NCI-H510A treated with DMSO at 0.1 percent for 48 hours (cell line): ENCODE measurements around the gene WNT3A.

Source experiments
- DNase-seq: peaks from one replicate; lab custom pipeline; 2025; lab: John Stamatoyannopoulos, UW

WNT3A gene

DNA sequence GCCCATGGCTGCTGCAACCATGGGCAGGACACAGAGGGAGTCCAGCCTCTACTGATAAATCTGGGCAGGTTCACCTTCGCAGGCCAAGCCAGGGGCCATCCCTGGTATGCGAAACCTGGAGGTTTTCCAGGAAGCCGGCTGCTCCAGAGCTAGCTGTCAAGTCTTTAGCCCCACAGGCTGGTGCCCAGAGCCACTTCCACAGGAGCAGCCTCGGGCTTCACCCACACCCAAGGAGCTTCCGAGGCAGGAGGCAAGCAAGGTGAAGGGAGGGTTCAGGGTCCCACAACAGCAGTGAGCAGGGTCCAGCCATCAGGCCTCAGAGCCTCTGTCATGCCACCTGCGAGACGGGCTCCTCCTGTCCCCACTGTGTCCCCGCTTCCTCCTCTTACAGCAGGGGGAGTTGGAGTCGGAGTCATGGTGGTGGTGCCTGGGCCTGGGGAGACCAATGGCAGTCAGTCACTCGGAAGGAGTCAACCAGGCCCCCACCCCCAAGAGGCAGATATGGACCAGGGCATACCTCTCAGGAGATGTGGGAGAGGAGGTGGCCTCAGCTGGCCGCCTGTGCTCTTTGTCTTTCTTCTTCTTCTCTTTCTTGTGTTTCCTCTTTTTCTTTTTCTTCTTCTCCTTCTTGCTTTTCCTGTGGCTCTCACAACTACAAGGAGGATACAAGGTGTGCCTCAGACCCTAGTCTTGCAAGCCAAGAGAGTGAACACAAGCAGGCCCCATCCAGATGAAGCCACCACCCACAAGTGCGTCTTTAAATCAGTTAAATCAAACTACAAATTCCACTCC lies 94.2 kb downstream of the WNT3A start:
- DNase-seq, result no peak

DNA sequence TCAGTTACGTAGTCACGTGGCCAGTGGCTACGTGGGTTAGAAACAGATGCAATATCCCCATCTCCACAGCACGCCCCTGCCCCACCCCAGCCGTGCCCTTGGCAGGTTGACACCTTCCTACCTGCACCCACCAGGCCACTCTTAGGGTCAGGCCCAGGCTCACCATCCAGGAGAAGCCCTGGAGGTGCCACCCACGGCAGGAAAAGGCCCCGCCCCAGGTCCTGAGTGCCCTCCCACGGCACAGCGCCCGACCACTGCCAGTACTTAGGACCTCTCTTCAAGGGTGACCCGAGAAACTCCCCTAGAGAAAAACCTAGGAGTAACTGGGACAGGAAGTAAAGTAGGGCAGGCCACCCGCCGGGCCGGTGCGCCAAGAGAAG lies 94.8 kb downstream of the WNT3A start:
- no peak for DNase-seq

DNA sequence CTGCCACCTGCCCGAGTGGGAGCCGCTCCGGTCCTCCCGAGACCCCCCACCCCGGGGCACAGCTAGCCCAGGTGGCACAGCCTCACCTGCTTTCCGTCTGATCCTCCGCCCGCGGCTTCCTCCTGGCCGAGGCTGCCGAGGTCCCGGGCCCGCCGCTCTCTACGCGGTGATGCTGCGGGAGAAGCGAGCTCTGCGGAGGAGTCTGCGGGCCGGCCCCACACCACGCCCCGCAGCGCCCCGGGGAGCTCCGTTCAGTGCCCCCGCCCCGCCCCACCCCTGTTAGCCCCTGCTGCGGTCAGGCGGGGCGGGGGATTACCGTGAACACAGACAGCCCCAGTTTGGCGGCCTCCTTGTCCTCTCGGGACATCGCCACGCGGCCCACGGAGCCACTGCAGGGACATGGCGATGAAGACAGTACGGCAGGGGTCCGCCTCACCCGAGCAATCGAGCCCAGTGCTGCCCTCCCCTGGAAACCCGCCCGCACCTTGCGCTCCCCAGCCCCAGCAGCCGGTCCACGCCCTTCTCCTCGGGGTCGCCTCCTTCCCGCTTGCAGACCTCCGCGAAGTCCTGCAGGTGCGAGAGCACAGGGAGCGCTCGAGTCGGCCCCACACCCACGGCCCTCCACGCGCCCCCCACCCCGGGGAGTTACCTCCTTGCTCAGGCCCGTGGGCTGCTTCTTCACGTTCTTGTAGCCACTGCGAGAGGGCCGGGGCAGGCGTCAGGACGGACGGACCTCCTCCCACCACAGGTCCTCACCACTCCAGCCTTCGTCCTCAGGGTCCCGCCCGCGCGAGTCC lies 95.4 kb downstream of the WNT3A start:
- no peak for DNase-seq

DNA sequence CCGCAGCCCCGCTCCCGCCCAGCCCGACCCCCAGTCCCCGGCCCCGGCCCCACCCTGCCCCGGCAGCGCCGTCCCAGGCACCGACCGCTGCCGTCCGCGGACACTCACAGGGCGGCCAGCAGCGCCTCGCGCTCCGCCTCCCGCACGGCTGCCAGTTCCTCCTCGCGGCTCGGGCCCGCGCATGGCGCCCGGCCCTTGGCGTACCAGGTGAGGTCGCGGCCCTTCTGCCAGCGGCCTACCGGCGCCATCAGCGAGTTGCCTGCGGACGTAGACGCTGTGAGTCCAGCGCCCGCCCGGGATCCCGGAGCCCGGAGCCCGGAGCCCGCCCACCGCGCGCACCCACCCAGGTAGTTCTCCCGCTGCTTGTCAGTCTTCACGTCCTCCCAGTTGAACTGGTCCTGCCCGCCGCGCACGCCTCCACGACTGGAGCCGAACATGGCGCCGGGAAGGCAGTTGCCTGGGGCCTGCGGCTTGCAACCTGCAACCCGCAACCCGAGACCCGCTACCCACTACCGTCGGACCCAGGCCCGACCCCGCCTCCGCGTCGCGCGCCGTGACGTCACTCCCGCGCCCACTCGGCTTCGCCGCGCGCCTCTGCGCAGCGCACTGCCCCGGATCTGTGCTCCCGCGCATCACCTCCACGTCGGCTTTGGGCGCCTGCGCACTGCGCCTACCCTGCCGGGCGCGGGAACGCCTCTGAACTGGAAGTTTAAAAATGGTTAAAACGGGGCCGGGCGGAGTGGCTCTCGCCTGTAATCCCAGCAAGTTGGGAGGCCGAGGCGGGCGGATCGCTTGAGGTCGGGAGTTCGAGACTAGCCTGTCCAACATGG lies 96.2 kb downstream of the WNT3A start, which contains the start of gene C1orf35:
Gene C1orf35 (minus strand): TSS at position 535 of the 830 bp plus-strand sequence. CDS start 98 bp downstream, at position 437.
- peak; percentile 90 for DNase-seq

DNA sequence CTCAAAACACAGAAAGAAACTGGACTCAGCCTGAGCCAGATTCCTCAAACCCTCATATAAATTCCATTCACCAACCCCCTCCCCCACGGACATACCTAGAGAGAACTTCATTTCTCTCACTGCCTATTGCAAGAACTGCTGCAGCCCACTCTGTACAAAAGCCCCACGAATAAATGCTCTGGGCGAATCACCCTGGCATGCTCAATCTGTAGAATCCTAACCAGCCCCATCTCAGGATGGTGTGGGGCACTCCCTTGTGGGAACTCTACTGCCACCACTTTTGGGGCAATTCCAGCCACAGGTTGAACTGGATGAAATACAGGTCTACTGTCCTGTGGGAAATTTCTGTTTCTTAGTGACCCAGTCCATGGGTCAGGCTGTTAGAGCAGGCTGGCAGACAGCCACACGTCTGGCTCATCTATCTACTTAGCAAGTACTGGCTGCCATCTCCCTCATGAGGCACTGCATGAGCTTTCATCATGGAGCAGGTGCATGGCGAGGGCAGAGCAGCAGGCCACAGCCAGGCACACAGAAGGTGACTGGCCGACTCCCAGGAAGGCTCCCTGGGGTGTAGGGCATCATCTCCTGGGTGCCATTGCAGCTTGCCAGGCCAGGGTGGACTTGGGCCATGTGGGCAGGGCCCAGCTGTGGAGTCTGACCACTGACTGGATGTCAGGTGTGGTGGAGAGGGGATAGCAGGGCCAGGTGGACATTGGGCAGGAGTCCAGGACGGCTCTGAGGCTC lies 97.9 kb downstream of the WNT3A start:
- DNase-seq, result no peak

DNA sequence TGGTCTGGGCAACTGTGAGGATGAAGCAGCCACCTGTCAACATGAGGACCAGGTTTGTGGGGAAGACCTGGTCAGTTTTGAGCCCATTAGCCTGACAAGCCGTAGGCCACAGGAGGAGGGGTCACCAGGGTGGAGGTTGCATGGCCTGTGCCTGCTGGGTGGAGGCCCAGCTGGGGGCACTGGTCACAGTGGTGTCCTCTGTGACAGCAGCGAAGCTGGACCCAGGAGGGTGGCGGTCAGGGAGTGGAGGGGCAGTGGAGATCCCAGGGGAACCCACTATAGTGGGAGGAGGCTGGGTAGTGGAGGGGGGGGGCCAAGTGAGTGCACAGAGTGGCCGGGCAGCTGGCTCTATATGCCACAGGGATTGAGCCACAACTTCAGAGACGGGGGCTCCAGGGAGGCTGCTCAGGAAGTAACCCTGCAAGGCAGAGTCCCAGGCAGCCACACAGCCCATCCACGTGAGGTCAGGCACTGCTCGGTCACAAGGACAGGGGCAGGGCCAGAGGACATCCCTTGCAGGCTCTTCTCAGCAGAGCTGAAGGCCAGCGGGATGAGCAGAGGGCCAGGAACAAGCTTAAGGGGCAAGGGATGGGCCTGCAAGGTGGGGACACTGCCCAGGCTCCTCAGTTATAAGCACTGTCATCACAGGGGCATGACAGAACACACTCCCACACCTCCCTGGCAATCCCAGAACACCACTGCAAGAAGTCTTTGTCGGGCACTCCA lies 98.6 kb downstream of the WNT3A start:
- DNase-seq, result no peak

DNA sequence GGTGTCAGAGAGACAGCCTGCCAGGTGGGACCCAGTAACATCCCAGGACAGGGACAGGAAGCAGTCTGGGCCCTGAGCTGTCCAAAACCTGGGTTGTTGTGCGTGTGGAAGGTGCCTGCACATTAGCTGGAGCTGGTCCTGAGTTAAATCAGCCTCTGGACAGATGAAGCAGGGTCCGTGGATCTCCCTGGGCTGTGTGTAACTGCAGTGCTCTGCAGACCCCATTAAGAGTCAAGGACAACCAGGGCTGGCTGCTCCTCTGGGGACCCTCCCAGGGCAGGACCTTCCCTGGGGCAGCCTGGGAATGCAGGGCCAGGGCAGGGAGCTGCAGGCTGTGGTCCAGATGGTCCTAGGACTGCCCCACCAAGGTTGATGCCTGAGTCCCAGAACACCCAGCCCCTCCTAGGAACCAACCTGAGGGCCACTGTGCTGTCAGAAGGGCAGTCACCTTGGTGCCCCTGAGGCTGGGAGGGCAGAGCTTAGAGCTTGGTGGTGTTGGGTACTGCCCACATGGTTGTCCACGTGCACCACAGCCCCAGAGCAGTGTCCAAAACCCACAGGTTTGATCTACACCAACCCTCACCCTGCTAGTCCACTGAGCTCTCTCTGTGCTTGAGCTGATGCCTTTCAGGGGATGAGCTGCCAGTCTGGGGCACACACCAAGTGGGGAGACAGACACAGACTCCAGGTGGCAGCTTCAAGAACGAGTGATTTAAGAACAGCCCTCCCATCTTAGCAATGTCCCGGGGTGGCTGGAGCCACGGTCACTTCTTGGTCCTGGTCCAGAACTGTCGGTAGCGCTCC lies 99.4 kb downstream of the WNT3A start:
- DNase-seq, result no peak

DNA sequence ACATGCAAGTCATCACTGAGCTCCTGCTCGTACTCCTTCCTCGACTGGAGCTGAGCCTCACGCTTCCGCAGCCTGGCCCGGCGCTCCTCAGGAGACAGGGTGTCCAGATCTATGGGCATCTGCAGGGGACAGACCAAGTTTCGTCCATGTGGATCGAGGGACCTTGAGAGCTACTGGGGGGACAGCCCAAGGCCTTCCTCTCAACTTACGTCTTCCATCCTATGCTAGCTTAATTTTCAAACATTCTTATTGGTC lies 99.9 kb downstream of the WNT3A start:
- DNase-seq, result no peak

DNA sequence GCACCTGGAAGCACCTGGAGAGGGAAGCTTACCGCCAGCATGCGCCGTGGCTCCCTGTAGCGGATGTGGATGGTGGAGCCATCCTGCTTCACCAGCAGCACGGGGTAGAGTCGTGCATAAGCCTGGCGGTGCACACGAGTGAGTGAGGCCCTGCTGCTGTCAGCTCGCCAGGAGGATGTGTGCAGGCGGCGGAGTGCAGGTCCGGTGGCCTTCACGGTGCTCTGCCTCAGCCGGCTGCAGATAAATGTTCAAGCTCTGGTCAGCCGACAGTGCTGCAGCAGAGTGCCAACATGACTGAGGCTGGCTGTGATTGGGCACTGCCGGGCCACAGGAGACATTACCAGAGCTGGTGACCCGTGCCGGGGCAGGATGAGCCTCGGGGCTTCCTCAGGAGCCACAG lies 100.8 kb downstream of the WNT3A start:
- DNase-seq, result no peak

DNA sequence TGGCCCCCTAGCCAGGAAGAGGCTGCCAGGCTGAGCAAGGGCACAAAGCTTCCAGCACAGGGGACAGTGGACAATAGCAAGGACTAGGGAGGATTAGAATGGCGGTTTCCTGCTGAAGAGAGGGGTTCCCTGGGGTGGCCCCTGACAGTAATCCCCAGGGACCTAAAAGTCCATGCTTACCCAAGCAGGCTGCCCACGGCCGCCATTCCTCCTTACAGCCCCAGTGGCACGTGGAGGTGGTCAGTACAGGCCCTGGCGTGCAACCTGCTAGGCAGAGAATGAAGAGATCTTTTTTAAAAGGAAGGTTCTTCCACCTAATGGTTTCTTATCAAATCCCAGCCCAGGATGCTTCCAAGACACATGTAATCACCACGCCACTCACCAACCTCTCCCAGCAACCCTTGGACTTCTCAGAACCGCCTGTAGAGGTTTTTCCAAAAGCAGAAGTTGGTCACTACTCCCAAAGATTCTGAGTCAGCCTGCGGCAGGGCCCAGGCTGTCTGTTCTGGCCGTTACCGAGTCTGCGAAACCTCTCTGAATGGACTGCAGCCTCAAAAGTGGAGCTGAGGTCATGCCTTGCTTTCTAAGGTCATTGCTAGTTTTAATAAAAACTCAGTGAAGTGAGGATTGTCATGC lies 101.4 kb downstream of the WNT3A start:
- DNase-seq, result no peak

DNA sequence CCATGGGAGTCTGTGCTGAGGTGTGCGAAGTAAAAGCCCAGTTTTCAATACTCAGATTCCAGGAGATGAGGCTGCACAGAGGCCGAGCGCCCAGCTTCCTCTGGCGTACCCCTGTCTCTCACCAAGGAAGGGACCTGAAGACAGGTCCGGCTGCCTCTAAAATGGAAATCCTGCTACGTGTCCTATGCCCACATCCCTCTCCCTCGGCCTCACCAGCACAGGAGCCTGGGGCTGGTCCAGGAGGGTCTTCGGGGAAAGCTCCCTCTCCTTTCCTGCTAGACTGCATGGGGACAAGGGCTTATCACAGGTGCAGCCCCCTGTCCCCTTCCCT lies 101.9 kb downstream of the WNT3A start:
- no peak for DNase-seq

DNA sequence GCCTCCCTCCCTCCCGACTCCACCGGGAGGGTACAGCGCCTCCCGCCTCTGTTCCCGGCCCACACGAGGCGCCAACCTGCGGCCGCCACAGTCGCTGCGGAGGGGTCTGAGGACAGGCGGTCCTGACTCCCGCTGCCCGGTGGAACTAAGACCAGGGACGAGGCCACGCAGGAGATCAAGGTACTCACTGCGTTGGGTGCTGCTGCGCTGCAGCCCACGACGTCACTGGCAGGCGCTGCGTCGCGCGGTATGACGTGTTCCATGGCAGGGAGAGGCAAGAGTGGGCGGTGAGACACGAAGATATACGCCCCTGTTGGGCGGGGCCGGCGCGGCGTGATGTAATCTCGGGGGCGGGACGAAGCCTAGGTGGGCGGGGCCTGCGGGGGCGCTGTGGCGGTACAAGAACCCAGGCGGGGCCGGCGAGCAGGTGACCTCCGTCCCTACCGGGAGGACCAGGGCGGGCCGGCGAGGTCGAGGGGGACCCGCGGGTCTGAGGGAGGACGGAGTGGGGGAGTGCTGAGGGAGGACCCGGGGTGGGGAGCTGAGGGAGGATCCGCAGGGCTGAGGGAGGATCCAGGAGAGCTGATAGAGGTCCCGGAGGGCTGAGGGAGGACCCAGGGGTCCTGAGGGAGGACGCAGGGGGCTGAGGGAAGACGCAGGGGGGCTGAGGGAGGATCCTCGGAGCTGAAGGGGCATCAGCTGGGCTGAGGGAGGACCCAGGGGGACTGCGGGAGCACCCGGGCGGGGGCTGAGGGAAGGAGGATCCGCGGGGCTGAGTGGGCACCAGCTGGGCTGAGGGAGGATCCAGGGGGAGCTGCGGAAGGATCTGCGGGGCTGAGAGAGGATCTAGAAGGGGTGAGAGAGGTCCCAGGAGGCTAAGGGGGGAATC lies 102.5 kb downstream of the WNT3A start, which contains the start of gene MRPL55:
Gene MRPL55 (minus strand): TSS at position 227 of the 889 bp plus-strand sequence. CDS start 1,039 bp downstream, outside the sequence.
- DNase-seq, result peak; percentile 88

DNA sequence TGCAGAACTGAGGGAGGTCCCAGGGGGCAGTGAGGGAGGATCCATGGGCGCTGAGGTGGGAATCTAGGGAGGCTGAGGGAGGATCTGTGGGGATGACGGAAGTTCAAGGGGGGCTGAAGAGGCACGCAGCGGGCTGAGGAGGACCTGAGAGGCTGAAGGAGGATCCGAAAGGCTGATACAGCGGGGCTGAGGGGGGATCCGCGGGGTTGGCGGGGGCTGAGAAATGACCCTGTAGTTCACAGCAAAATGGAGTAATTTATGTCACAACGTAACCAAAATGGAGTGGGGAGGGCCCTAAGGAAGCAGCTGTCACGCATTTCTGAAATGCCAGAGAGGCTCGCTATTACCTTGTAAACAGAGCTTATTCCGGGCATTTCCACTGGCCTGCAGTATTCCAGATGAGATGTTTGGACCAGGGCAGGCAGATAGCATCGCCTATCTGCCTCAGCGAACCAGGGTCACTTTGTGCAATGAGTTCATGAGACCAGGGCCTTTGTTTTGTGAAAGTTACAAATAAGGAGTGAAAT lies 103.2 kb downstream of the WNT3A start:
- no peak for DNase-seq

DNA sequence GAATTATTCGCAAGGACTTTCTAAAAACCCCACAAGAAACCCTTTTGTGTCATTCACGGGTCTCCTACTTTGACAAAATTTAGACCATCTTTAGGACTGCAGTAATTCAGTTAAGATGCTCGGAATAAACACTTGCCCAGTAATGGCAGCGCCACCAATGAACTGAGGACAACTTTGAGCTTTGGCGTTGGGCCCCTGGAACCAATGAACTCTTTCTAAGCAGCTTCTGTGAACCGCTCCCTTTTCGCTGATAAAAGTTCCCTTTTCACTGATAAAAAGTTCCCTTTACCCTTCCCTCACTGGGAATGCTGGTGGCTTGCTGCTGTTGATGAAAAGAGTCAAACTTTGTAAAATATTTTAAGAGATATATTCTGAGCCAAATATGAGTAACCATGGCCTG lies 103.8 kb downstream of the WNT3A start:
- no peak for DNase-seq
